ENCODE data around the gene SRCAP. TPM values are rescaled to one million over a fixed set of nuclear protein-coding genes. Genes with fewer than 3 reads are reported as not detected.

Gene SRCAP
- total RNA-seq, 4 donors from 2014 or later = 15.9 to 40.4 (median 30.0) TPM

GRCh38 chr16:30665155-30665829 is 33.7 kb upstream of the SRCAP start:
- no peak for ATAC-seq (ENCODE audit: low FRiP score)
- no peak for DNase-seq (ENCODE audit: low spot score)
- TF ChIP-seq, protein P1, sequence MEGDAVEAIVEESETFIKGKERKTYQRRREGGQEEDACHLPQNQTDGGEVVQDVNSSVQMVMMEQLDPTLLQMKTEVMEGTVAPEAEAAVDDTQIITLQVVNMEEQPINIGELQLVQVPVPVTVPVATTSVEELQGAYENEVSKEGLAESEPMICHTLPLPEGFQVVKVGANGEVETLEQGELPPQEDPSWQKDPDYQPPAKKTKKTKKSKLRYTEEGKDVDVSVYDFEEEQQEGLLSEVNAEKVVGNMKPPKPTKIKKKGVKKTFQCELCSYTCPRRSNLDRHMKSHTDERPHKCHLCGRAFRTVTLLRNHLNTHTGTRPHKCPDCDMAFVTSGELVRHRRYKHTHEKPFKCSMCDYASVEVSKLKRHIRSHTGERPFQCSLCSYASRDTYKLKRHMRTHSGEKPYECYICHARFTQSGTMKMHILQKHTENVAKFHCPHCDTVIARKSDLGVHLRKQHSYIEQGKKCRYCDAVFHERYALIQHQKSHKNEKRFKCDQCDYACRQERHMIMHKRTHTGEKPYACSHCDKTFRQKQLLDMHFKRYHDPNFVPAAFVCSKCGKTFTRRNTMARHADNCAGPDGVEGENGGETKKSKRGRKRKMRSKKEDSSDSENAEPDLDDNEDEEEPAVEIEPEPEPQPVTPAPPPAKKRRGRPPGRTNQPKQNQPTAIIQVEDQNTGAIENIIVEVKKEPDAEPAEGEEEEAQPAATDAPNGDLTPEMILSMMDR (IDR thresholded peaks at IDR 0.05) = no peak

DNA sequence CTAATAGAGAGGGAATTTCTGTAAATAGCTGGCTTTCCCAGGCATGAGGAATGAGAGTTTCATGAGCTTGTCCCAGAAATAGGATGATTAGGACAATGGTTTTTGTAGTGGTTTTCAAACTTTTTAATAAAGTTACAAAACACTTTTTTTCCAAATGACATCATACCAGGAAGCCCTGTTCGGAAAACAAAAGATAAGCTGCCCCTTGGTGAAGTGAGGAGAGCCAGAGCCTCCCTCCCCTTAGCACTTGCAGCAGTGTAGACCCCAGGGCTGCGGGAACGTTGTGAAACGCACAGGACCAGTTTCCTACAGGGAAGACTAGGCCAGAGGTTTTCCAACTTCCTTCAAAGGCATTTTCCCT is 33.2 kb upstream of the SRCAP start:
- no peak for ATAC-seq (ENCODE audit: low FRiP score)
- TF ChIP-seq, protein P1 (IDR thresholded peaks at IDR 0.05) = no peak
- no peak for DNase-seq (ENCODE audit: low spot score)

DNA sequence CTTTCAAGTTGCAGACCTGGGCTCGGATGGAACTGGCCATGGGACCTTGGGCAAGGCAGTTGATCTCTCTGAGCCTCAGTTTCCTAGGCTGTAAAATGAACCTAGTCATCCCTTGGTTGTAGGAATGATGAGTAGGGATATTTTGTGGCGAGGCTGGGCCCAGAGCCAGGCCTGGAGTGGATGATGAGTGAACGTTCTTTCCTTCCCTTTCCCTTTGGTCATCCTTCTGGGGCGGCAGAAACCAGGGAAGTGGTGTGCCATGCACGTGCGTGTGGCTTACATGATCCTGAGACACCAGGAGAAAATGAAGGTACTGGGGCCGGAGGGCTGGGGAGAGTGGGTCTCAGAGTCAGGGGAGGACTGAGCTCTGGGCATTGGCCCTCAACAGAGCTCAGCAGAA is 32.3 kb upstream of the SRCAP start:
- DNase-seq (ENCODE audit: low spot score) = no peak
- ATAC-seq (ENCODE audit: low FRiP score) = no peak

GRCh38 chr16:30667361-30667905 is 31.5 kb upstream of the SRCAP start:
- TF ChIP-seq, protein P1 (IDR thresholded peaks at IDR 0.05) = no peak
- DNase-seq (ENCODE audit: low spot score) (no peak), ATAC-seq (ENCODE audit: low FRiP score) (no peak)

More for the DNA sequence above, 32.3 kb upstream of the SRCAP start:
- TF ChIP-seq, protein P1 (IDR thresholded peaks at IDR 0.05) = no peak

DNA sequence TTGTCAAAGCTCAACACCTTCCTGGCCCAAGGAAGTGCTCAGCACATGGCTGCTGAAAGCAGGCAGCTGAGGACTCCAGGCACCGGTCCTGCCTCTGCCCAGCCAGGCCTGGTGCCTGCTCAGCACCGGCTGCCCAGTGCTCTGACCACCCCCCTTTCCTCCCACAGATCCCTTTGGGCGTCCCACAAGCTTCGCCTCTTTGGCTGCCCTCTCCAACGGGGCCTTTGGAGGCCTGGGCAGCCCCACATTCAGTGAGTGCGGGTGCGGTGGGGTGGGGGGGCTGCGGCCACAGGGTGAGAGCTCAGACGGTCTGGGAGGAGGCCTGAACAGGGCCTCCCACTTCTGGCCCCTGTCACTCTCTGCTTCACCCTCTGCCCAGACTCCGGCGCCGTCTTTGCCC is 30.6 kb upstream of the SRCAP start:
- ATAC-seq (ENCODE audit: low FRiP score) = no peak
- no peak for DNase-seq (ENCODE audit: low spot score)
- TF ChIP-seq, protein P1 (IDR thresholded peaks at IDR 0.05) = no peak

DNA sequence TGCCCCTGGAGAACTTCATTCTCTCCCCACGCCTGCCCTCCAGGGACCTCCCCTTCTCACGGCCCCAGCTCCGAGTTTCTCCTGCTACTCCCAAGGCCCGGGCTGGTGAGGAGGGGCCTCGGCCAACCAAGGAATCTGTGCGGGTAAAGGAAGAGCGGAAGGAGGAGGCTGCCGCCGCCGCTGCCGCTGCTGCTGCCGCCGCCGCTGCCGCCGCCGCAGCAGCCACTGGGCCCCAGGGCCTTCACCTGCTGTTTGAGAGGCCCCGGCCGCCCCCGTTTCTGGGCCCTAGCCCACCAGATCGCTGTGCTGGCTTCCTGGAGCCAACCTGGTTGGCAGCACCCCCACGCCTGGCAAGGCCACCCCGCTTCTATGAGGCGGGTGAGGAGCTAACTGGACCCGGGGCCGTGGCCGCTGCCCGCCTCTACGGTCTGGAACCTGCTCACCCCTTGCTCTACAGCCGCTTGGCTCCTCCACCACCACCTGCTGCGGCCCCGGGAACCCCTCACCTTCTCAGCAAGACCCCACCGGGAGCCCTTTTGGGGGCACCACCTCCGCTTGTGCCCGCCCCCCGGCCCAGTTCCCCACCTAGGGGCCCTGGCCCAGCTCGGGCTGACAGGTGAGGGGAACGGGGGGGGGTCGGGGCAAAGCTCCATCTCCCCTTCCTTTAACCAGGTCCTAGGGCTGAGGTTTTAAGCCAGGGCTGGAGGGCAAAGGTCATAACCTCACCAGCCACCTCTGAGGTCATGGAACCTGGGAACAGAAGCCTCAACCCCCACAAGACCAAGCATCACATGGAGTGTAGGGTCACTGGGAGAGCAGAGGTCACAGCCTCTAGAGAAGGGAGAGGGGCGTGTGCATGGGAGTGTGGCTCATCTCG is 29.7 kb upstream of the SRCAP start:
- DNase-seq (ENCODE audit: low spot score) (no peak), ATAC-seq (ENCODE audit: low FRiP score) (no peak)
- TF ChIP-seq, protein P1 (IDR thresholded peaks at IDR 0.05) = no peak
